ENCODE data around the gene EXOC4. TPM values are rescaled to one million over a fixed set of nuclear protein-coding genes. Genes with fewer than 3 reads are reported as not detected.

EXOC4 gene
- total RNA-seq, 1 experiment from 2014 or later, result 71.0 TPM

GRCh38 chr7:133973710-133974109 lies 720.8 kb downstream of the EXOC4 start:
- TF ChIP-seq TCF7L2 (IDR thresholded peaks at IDR 0.05; ENCODE audit: low read depth, low read length) (no peak), SIN3A (IDR thresholded peaks at IDR 0.05; ENCODE audit: borderline replicate concordance, insufficient read depth, low read depth, low read length) (no peak), CTCF (IDR thresholded peaks at IDR 0.05) (no peak; the same call in 1 of the 2 replicates), POLR2AphosphoS5 (IDR thresholded peaks at IDR 0.05; ENCODE audit: low read depth, low read length) (no peak), REST (IDR thresholded peaks at IDR 0.05; ENCODE audit: insufficient read depth in 1 of 2, low read depth in 2 of 2, low read length in 1 of 2) (no peak)
- Histone ChIP-seq H3K27ac (ENCODE audit: low read length) (no peak overlapping the region), H3K9me3 (ENCODE audit: control insufficient read depth, insufficient read depth, low read depth, low read length) (no peaks in the 10 kb centered on the region), H3K36me3 (ENCODE audit: control insufficient read depth, insufficient read depth, low read length) (no peaks in the 10 kb centered on the region), H3K4me3 (ENCODE audit: low read depth in 2 of 2, low read length in 2 of 2) (no peak overlapping the region), H3K4me1 (ENCODE audit: control insufficient read depth, insufficient read depth, low read length) (no peaks in the 10 kb centered on the region), H3K27me3 (ENCODE audit: control insufficient read depth, insufficient read depth, low read length) (no peaks in the 10 kb centered on the region)
- no peak for ATAC-seq
- intact Hi-C loops (cut with micrococcal nuclease; ENCODE audit: unreplicated experiment), result no loop called here
- in situ Hi-C loops (cut with HindIII; ENCODE audit: low pct_unique_long_range_greater_than_20kb, low sequenced_read_pairs), result no loop called here
- no peak for DNase-seq (ENCODE audit: low read depth, low spot score)
- ChIA-PET POLR2A (no interaction called here), CTCF (no interaction called here)
- BruUV-seq (replicated peaks), result no TSS peak

- CTCF ChIA-PET, result no interaction called here
Observed at GRCh38 chr7:133975130-133975529, 722.3 kb downstream of the EXOC4 start.

More at GRCh38 chr7:133975130-133975529, 722.3 kb downstream of the EXOC4 start:
- Histone ChIP-seq H3K9me3 (ENCODE audit: control insufficient read depth, insufficient read depth, low read depth, low read length) (no peaks in the 10 kb centered on the region), H3K4me3 (ENCODE audit: low read depth in 2 of 2, low read length in 2 of 2) (no peak overlapping the region), H3K4me1 (ENCODE audit: control insufficient read depth, insufficient read depth, low read length) (no peaks in the 10 kb centered on the region), H3K27ac (ENCODE audit: low read length) (no peak overlapping the region), H3K27me3 (ENCODE audit: control insufficient read depth, insufficient read depth, low read length) (no peaks in the 10 kb centered on the region), H3K36me3 (ENCODE audit: control insufficient read depth, insufficient read depth, low read length) (no peaks in the 10 kb centered on the region)
- no TSS peak for BruUV-seq (replicated peaks)
- POLR2A ChIA-PET, result no interaction called here
- DNase-seq (ENCODE audit: low read depth, low spot score) (no peak), ATAC-seq (no peak)
- TF ChIP-seq CTCF (IDR thresholded peaks at IDR 0.05) (no peak), REST (IDR thresholded peaks at IDR 0.05; ENCODE audit: insufficient read depth in 1 of 2, low read depth in 2 of 2, low read length in 1 of 2) (no peak), POLR2AphosphoS5 (IDR thresholded peaks at IDR 0.05; ENCODE audit: low read depth, low read length) (no peak), SIN3A (IDR thresholded peaks at IDR 0.05; ENCODE audit: borderline replicate concordance, insufficient read depth, low read depth, low read length) (no peak), TCF7L2 (IDR thresholded peaks at IDR 0.05; ENCODE audit: low read depth, low read length) (no peak)
- intact Hi-C loops (cut with micrococcal nuclease; ENCODE audit: unreplicated experiment) (no loop called here), in situ Hi-C loops (cut with HindIII; ENCODE audit: low pct_unique_long_range_greater_than_20kb, low sequenced_read_pairs) (no loop called here)

Measured in Panc1 (cell line).